HepG2 (cell line): ENCODE results near the gene C2orf80. TPM values are rescaled to one million over a fixed set of nuclear protein-coding genes. Genes with fewer than 3 reads are reported as not detected.

Experiments
- ATAC-seq: fragments of 200-7000 bp; cut with Tn5 transposase; 3 replicates; pipeline ENCODE4 v1.9.1; 2020; ENCODE audit warnings: mild to moderate bottlenecking, moderate library complexity
- BruUV-seq: library from RNA; stranded (reverse); fragments of 400-500 nt; replicated peaks from 2 replicates; lab custom pipeline; 2021; lab: Mats Ljungman, UMichigan
- CTCF ChIA-PET: fragments of 300-600 bp; formaldehyde crosslinking; extraction: SDS; loops from one replicate; lab custom pipeline; 2021; ENCODE audit warnings: low total read pairs, inconsistent platforms, low intra/inter-chr PET ratio; lab: Yijun Ruan, JAX
- POLR2A ChIA-PET: fragments of 350-600 bp; sonication (Branson Sonifier 250); formaldehyde crosslinking; loops from one replicate; lab custom pipeline; 2020; ENCODE audit warnings: antibody characterized with exemption, inconsistent platforms; lab: Yijun Ruan, JAX
- DNase-seq: peaks from one replicate; pipeline ENCODE4 v3.0.0-alpha.2; 2015; ENCODE audit warnings: low spot score
- FAIRE-seq: peaks from 3 replicates; lab custom pipeline; 2011; peaks lifted over from hg19 to GRCh38; lab: Jason Lieb, UNC
- H2AFZ ChIP-seq: one replicate; pipeline ENCODE4 v1.6.1; 2011; ENCODE audit warnings: low read length, inconsistent platforms
- H3K27ac ChIP-seq: fragments of 300-600 bp; 3 replicates; pipeline ENCODE4 v1.8.0; 2011; ENCODE audit warnings: mixed run types, mild to moderate bottlenecking, mixed read lengths, low read length, inconsistent platforms; ENCODE audit not compliant: insufficient read depth; ENCODE audit errors: extremely low read length
- H3K27me3 ChIP-seq, 2 experiments: fragments of 200-600 bp in 1 of 2; 2 replicates in 1 of 2; 3 replicates in 1 of 2; pipeline versions ENCODE4 v1.6.0 to v1.8.0; 2011; ENCODE audit warnings: low read length in 2 of 2, mild to moderate bottlenecking in 2 of 2, moderate library complexity in 2 of 2, inconsistent platforms in 1 of 2; ENCODE audit not compliant: insufficient read depth in 2 of 2, control insufficient read depth in 1 of 2
- H3K36me3 ChIP-seq, 2 experiments: fragments of 200-600 bp in 1 of 2; replicated peaks in 1 of 2; 2 replicates in 1 of 2; 3 replicates in 1 of 2; pipeline versions ENCODE4 v1.5.1 to v1.8.0; 2011; ENCODE audit warnings: low read length in 2 of 2, inconsistent platforms in 1 of 2; ENCODE audit not compliant: insufficient read depth in 2 of 2, control insufficient read depth in 1 of 2
- H3K4me1 ChIP-seq: 2 replicates; pipeline ENCODE4 v1.5.1; 2012; ENCODE audit warnings: low read length, inconsistent platforms; ENCODE audit not compliant: insufficient read depth
- H3K4me2 ChIP-seq: 2 replicates; pipeline ENCODE4 v1.6.0; 2011; ENCODE audit warnings: low read depth, low read length, inconsistent platforms
- H3K4me3 ChIP-seq, 3 experiments: fragments of 200-600 bp in 1 of 3; sonication (generic), shearing (Covaris generic) in 1 of 3; replicated peaks in 1 of 3; 2 replicates each; pipeline ENCODE4 v1.5.1; 2011 to 2016; ENCODE audit warnings: low read length in 3 of 3, inconsistent platforms in 2 of 3, low read depth in 2 of 3, mild to moderate bottlenecking in 2 of 3, control low read depth in 1 of 3, mixed read lengths in 1 of 3; ENCODE audit not compliant: insufficient read depth in 1 of 3
- H3K79me2 ChIP-seq: one replicate; pipeline ENCODE4 v1.6.1; 2011; ENCODE audit warnings: low read length, inconsistent platforms; ENCODE audit not compliant: insufficient read depth
- H3K9ac ChIP-seq: 2 replicates; pipeline ENCODE4 v1.6.0; 2011; ENCODE audit warnings: mild to moderate bottlenecking, low read depth, low read length, inconsistent platforms; ENCODE audit not compliant: insufficient read depth
- H3K9me3 ChIP-seq: 2 replicates; pipeline ENCODE4 v1.5.1; 2012; ENCODE audit warnings: mild to moderate bottlenecking, low read length
- H4K20me1 ChIP-seq: 2 replicates; pipeline ENCODE4 v1.6.0; 2011; ENCODE audit warnings: inconsistent platforms, mild to moderate bottlenecking, low read length, moderate library complexity; ENCODE audit not compliant: insufficient read depth
- KLF15 ChIP-seq: sonication (generic); formaldehyde crosslinking; IDR thresholded peaks from 2 replicates; pipeline ENCODE4 v1.8.1; 2023; ENCODE audit warnings: borderline replicate concordance, mild to moderate bottlenecking, inconsistent platforms, missing genetic modification reagents, mixed read lengths
- MAFF ChIP-seq: IDR thresholded peaks from 2 replicates; pipeline ENCODE4 v1.6.1; 2011; ENCODE audit warnings: low read depth, low read length, improper control_type of control experiment
- MAFK ChIP-seq, 2 experiments: IDR thresholded peaks in 1 of 2; conservative IDR thresholded peaks in 1 of 2; 2 replicates each; pipeline ENCODE4 v1.6.1; 2011; ENCODE audit warnings: improper control_type of control experiment in 2 of 2, low read length in 2 of 2
- MTF1 ChIP-seq: sonication (generic); formaldehyde crosslinking; IDR thresholded peaks from 2 replicates; pipeline ENCODE4 v1.5.0; 2020; ENCODE audit warnings: missing genetic modification reagents
- RNF2 ChIP-seq: fragments of 450-650 bp; conservative IDR thresholded peaks from 2 replicates; pipeline ENCODE4 v1.6.1; 2016; ENCODE audit warnings: low read depth
- SMC3 ChIP-seq: IDR thresholded peaks from 2 replicates; pipeline ENCODE4 v1.6.1; 2011; ENCODE audit warnings: low read length, improper control_type of control experiment
- STAG1 ChIP-seq: sonication (generic); formaldehyde crosslinking; IDR thresholded peaks from 2 replicates; pipeline ENCODE4 v1.4.0; 2020; ENCODE audit warnings: missing genetic modification reagents
- TCF12 ChIP-seq, 2 experiments: fragments of 450-650 bp in 1 of 2; sonication (generic) in 1 of 2; formaldehyde crosslinking in 1 of 2; IDR thresholded peaks; 2 replicates each; pipeline versions ENCODE4 v1.6.1 to v1.8.0; 2017 to 2022; ENCODE audit warnings: antibody characterized with exemption in 1 of 2, mild to moderate bottlenecking in 1 of 2, missing genetic modification reagents in 1 of 2, moderate library complexity in 1 of 2
- ZBTB38 ChIP-seq: sonication (generic); formaldehyde crosslinking; IDR thresholded peaks from 2 replicates; pipeline ENCODE4 v1.5.1; 2020; ENCODE audit warnings: mild to moderate bottlenecking, missing genetic modification reagents
- ZNF180 ChIP-seq: sonication (generic); formaldehyde crosslinking; IDR thresholded peaks from 2 replicates; pipeline ENCODE4 v1.4.0; 2020; ENCODE audit warnings: low read depth, missing genetic modification reagents, borderline replicate concordance
- ZNF564 ChIP-seq: sonication (generic); formaldehyde crosslinking; IDR thresholded peaks from 2 replicates; pipeline ENCODE4 v1.8.1; 2023; ENCODE audit warnings: mild to moderate bottlenecking, missing genetic modification reagents
- ZNF720 ChIP-seq: sonication (generic); formaldehyde crosslinking; IDR thresholded peaks from 2 replicates; pipeline ENCODE4 v1.4.0; 2020; ENCODE audit warnings: missing genetic modification reagents
- ZNF75D ChIP-seq: sonication (generic); formaldehyde crosslinking; IDR thresholded peaks from 2 replicates; pipeline ENCODE4 v1.8.1; 2023; ENCODE audit warnings: missing genetic modification reagents, mild to moderate bottlenecking, borderline replicate concordance
- WGBS: methylation state at CpG from one replicate; pipeline ENCODE4 v1.1.6; 2017; ENCODE audit warnings: low lambda C conversion rate; 5-methylcytosine and 5-hydroxymethylcytosine counted together
- in situ Hi-C: cut with HindIII; loops from 2 replicates; pipeline ENCODE4 v1.10.0; 2017; ENCODE audit warnings: low pct_unique_long_range_greater_than_20kb; ENCODE audit not compliant: extremely low pct_ligation_motif_present
- intact Hi-C: fragments of 100-400 bp; cut with micrococcal nuclease; formaldehyde crosslinking; loops from one replicate; pipeline ENCODE4 v1.10.0; 2022; ENCODE audit not compliant: unreplicated experiment
- polyA plus RNA-seq, 8 experiments: library from polyadenylated mRNA; depleted of rRNA in 3 of 8; stranded (reverse) in 7 of 8; unstranded in 1 of 8; fragments of >200 nt; fragmentation: Illumina TruSeq in 4 of 8; extraction: Trizol in 4 of 8; gene quantifications; 2 replicates each; pipeline versions ENCODE4 v1.2.1 to v1.2.3, GENCODE V29; 2011 to 2016; ENCODE audit warnings: low read depth in 4 of 8, missing spikeins in 1 of 8, mixed read lengths in 1 of 8; ENCODE audit not compliant: insufficient read depth in 1 of 8
- total RNA-seq, 5 experiments: library from RNA; depleted of rRNA; stranded (reverse); fragments of >200 nt; fragmentation: Illumina TruSeq; extraction: Trizol; gene quantifications; 2 replicates each; pipeline ENCODE4 v1.2.3, GENCODE V29; 2016; ENCODE audit warnings: low read depth in 1 of 5
- TF ChIP-seq, protein P1 (sequence below): sonication (generic); formaldehyde crosslinking; IDR thresholded peaks from 2 replicates; pipeline ENCODE4 v1.4.0; 2020; ENCODE audit warnings: mild to moderate bottlenecking, missing genetic modification reagents
- TF ChIP-seq, protein P2 (sequence below): sonication (generic); formaldehyde crosslinking; IDR thresholded peaks from 2 replicates; pipeline ENCODE4 v1.5.0; 2020; ENCODE audit warnings: mild to moderate bottlenecking, missing genetic modification reagents, moderate library complexity

The C2orf80 gene
- total and polyA plus RNA-seq, 2 of the 13 experiments (the other 11 are each of a cell fraction or from before 2014, with no cell fraction given): not detected

GRCh38 chr2:208150094-208150493 lies 39.7 kb downstream of the C2orf80 start:
- Histone ChIP-seq H3K79me2 (no peaks in the 10 kb centered on the region), H3K4me2 (no peak overlapping the region), H3K36me3 (no peaks in the 10 kb centered on the region), H3K27ac (no peak overlapping the region), H2AFZ (no peak overlapping the region), H3K4me3 (no peak overlapping the region), H4K20me1 (no peaks in the 10 kb centered on the region), H3K4me1 (no peaks in the 10 kb centered on the region), H3K9me3 (no peaks in the 10 kb centered on the region), H3K27me3 (peaks cover 0 to 8% of the 10 kb centered on the region in 2 experiments; a peak in 1 of 5 replicates), H3K9ac (no peak overlapping the region)
- ATAC-seq: no peak
- FAIRE-seq: no peak
- CTCF ChIA-PET: no interaction called here
- TF ChIP-seq MAFK (conservative IDR thresholded peaks at IDR 0.05 in 1 of 2, IDR thresholded peaks at IDR 0.05 in 1 of 2; ENCODE audit: low read length in 2 of 2) (peak; percentile 77 to 83), TCF12 (IDR thresholded peaks at IDR 0.05) (no peak), TCF12 (CRISPR knock-in tag; IDR thresholded peaks at IDR 0.05) (no peak), ZNF564 (no peak), RNF2 (no peak), ZNF75D (no peak), ZNF180 (CRISPR knock-in tag) (no peak), MAFF (peak; percentile 78)
- DNase-seq: no peak
- in situ Hi-C loops: no loop called here
- intact Hi-C loops: no loop called here
- POLR2A ChIA-PET: no interaction called here
- BruUV-seq: no TSS peak

DNA sequence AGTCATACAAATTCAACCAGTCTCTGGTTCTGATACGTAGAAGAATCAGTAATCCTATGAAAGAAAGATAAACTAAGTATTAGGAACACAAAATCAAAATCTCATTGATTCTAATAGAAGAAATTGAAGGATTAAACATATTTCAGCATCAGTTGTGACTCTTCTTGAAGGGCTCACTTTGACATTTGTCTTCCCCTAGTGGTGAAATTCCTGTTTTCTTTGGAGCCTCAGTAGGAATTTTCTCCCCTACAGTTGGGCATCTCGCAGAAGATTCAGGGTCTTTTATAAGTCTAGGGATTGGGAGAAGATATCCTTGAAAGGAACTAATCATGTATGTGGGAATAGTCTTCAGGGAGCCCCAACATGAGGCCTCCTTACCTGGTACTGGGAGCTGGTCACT lies 41.0 kb downstream of the C2orf80 start:
- intact Hi-C loops (loop anchor here (1.0 kb wide), 1 partner anchor 47 kb away; no protein-coding TSS in a partner anchor), in situ Hi-C loops (no loop called here)
- no peak for FAIRE-seq
- Histone ChIP-seq H3K4me3 (no peak overlapping the region), H3K79me2 (no peaks in the 10 kb centered on the region), H3K4me2 (no peak overlapping the region), H3K27me3 (peaks cover 0 to 5% of the 10 kb centered on the region in 2 experiments; a peak in 1 of 5 replicates), H3K27ac (no peak overlapping the region), H2AFZ (no peak overlapping the region), H3K4me1 (peaks cover under 1% of the 10 kb centered on the region), H3K9me3 (no peaks in the 10 kb centered on the region), H4K20me1 (no peaks in the 10 kb centered on the region), H3K36me3 (no peaks in the 10 kb centered on the region), H3K9ac (no peak overlapping the region)
- TF ChIP-seq MTF1 (CRISPR knock-in tag) (no peak), SMC3 (peak; percentile 13; the same call in 1 of the 2 replicates), ZNF720 (no peak), KLF15 (CRISPR knock-in tag) (no peak), STAG1 (peak; percentile 62), ZBTB38 (CRISPR knock-in tag) (no peak)
- TF ChIP-seq, protein P1, sequence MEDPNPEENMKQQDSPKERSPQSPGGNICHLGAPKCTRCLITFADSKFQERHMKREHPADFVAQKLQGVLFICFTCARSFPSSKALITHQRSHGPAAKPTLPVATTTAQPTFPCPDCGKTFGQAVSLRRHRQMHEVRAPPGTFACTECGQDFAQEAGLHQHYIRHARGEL: peak; percentile 47; the same call in 1 of the 2 replicates
- TF ChIP-seq, protein P2, sequence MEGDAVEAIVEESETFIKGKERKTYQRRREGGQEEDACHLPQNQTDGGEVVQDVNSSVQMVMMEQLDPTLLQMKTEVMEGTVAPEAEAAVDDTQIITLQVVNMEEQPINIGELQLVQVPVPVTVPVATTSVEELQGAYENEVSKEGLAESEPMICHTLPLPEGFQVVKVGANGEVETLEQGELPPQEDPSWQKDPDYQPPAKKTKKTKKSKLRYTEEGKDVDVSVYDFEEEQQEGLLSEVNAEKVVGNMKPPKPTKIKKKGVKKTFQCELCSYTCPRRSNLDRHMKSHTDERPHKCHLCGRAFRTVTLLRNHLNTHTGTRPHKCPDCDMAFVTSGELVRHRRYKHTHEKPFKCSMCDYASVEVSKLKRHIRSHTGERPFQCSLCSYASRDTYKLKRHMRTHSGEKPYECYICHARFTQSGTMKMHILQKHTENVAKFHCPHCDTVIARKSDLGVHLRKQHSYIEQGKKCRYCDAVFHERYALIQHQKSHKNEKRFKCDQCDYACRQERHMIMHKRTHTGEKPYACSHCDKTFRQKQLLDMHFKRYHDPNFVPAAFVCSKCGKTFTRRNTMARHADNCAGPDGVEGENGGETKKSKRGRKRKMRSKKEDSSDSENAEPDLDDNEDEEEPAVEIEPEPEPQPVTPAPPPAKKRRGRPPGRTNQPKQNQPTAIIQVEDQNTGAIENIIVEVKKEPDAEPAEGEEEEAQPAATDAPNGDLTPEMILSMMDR: peak; percentile 27; the same call in 1 of the 2 replicates
- WGBS: 11% methylated on average over 2 of the region's 2 CpGs
- peak; percentile 46; the same call in 1 of the 3 replicates for ATAC-seq
- DNase-seq: no peak
- ChIA-PET CTCF (no interaction called here), POLR2A (no interaction called here)
- BruUV-seq: no TSS peak
